ENCODE results near the gene SPOCK1.
"Not testable (repeated sequence)": the region's sequence is repeated elsewhere in the genome, so short reads cannot be mapped to it uniquely, and the experiment has no call there.

The SPOCK1 gene

DNA sequence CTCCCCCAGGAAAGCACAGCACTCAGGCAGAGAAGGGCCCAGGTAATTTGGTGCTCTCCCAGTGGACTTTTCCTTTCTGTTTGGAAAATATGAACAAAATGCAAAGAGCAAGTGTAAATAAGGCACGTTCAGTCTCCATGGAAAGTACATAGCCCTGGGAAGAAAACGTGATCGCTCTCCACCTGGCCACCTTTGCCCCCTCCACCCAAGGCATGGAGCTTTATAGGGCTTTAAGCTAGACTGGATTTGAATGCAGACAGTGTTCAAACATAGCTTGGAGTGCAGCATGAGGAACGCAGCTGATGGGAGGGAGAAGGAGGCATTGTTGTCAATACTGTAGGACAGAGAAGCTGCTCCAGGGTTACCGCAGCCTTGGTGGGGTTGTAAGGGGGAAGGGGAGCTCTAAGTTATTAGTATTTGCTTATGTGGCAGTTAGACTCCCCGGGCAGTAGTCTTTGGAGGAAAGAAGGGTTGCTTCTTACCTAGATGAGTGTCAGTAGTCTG lies 500.2 kb downstream of the SPOCK1 start:
- DNase-seq, result no peak

DNA sequence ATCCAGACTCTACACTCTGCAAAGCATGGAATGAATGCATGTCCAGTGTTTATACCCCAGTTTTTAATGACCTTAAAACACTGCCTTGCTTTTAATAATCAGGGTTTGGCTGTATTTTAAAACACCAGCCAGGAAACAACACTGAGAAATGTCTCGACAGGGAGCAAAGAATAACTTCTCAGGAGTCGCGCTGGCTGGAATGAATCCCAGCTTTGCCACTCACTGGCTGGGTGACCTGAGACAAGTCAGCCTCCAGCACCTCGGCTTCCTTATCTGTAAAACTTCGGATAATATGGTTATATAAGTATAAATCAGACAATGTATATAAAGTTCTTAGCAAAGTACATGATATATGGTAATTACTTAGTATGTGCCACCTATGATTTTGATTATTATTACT lies 505.0 kb downstream of the SPOCK1 start:
- no peak for DNase-seq

DNA sequence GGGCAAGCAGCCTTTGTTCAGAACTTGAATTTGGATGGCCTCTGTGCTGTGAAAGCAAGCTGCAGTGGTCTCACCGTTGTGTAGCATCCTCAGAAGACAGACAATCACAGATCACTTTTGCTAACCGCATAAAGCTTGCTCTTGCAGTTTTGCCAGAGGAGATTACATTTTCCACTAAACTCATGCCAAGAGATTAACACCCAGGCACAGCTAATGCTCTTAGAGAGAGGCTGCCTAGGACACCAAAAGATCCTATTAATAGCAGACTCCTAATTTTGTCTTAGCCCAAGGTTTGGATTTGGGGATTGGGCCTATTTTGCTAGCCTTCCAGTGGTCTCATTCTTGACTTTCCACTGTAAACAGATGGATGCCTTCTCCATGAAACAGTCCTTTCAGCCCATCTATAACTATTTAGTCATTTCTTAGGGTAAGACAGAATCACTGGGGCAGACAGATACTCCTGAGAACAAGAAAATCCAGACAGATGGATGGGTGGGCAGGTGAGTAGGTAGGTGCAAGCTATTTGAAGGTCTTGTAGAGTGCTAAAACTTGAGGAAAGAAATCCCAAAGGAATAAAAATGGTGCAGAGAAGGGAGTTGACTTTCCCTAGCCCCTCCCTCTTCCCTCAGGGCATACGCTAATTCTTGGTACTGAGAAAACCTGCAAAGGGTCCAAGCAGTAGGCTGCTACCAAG lies 506.2 kb downstream of the SPOCK1 start:
- DNase-seq, result no peak

GRCh38 chr5:136985785-136986475 lies 513.2 kb downstream of the SPOCK1 start:
- DNase-seq, result no peak

GRCh38 chr5:136984772-136985446 lies 514.2 kb downstream of the SPOCK1 start:
- DNase-seq, result no peak

- DNase-seq, result no peak
These were observed 517.2 kb downstream of the SPOCK1 start for GRCh38 chr5:136981936-136982335.

GRCh38 chr5:136979131-136979530 lies 520.0 kb downstream of the SPOCK1 start:
- no peak for DNase-seq

- DNase-seq, result no peak
These were observed 535.6 kb downstream of the SPOCK1 start for GRCh38 chr5:136963504-136963903.

DNA sequence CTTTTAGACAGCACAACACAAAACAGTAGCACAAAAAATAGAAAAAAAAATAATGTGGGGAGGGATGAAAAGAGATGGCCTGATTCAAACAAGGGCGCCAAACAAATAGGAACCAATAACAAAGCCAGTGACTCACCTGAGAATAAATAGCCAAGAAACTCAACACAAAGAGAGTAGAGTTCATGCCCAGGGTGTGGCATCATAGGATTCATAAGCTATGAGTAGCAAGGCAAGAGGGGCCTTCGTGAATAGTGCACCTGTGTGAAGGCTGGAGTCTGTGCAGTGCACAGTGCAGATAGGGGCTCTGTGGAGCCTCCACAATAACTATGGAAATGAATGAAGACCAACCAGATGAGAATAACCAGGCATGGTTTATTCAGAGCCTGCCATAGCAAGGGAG lies 541.7 kb downstream of the SPOCK1 start:
- DNase-seq, result no peak

GRCh38 chr5:136954142-136954541 lies 545.0 kb downstream of the SPOCK1 start:
- not testable (repeated sequence) for DNase-seq

DNA sequence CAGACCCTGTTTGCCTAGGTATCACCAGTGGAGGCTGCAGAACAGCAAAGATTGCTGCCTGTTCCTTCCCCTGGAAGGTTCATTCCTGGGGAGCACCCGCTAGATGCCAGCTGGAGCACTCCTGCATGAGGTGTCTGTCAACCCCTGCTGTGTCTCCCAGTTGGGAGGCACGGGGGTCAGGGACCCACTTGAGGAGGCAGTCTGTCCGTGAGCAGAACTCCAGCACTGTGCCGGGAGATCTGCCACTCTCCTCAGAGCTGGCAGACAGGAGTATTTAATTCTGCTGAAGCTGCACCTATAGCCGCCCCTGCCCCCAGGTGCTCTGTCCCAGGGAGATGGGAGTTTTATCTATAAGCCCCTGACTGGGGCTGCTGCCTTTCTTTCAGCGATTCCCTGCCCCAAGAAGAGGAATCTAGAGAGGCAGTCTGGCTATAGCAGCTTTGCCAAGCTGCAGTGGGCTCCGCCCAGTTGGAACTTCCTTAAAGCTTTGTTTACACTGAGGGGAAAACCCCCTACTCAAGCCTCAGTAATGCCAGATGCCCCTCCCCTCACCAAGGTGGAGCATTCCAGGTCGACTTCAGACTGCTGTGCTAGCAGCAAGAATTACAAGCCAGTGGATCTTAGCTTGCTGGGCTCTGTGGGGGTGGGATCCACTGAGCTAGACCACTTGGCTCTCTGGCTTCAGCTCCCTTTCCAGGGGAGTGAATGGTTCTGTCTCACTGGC lies 545.6 kb downstream of the SPOCK1 start:
- DNase-seq, result not testable (repeated sequence)

DNA sequence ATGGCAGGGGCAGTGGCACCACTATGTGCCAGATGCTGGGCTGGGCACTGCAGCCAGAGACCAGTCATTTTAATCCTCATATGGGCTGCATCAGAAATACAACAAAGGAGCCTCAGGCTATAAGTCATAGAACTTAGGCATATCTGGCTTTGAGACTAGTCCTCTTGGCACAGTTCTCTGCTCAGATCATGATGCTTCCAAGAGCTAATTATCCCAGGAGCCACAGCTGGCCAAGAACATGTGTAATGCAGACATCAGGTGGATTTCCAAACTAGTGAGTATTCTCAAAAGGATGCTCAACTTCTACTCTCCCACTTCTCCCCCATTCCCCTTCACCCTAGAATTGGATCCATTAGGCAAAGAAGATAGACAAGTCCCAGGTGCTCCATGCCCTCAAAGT lies 571.6 kb downstream of the SPOCK1 start:
- no peak for DNase-seq

DNA sequence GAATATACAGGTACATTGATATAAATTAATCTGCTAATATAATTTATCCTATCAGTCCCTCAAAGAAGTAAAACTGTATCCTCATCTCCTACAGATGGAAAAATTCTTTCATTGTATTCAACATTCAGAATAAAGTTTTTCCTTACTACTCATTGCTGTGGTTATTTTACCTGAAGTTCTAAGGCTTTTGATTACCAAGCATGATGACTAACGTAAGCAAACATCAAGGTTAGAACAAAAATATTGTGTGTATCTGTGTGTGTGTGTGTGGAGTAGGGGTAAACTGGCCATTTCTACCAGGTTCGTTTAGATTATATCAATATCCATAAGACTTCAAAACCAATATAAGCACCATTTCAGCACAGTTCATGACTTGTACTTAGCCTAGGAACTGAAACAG lies 573.1 kb downstream of the SPOCK1 start:
- DNase-seq, result no peak

Data from SW 1271 (cell line).